GM13977 (cell line): ENCODE data around the gene CELF5.

Experiments
- DNase-seq: peaks from one replicate; pipeline ENCODE4 v3.0.0; 2012; ENCODE audit warnings: low spot score
- in situ Hi-C: fragments of 300-500 bp; cut with MboI; formaldehyde crosslinking; loops from one replicate; pipeline ENCODE4 v1.12.0; 2022; ENCODE audit warnings: low sequenced_read_pairs, low pct_unique_long_range_greater_than_20kb, mixed read lengths, inconsistent platforms; ENCODE audit not compliant: unreplicated experiment
- TF ChIP-seq, protein P1 (sequence below): IDR thresholded peaks from 2 replicates; pipeline ENCODE4 v1.5.1; 2012; ENCODE audit warnings: mild to moderate bottlenecking, control low read depth; ENCODE audit not compliant: insufficient read depth; ENCODE audit errors: extremely low read depth, missing control alignments

The CELF5 gene

GRCh38 chr19:3254520-3254919 lies 30.1 kb downstream of the CELF5 start:
- TF ChIP-seq, protein P1, sequence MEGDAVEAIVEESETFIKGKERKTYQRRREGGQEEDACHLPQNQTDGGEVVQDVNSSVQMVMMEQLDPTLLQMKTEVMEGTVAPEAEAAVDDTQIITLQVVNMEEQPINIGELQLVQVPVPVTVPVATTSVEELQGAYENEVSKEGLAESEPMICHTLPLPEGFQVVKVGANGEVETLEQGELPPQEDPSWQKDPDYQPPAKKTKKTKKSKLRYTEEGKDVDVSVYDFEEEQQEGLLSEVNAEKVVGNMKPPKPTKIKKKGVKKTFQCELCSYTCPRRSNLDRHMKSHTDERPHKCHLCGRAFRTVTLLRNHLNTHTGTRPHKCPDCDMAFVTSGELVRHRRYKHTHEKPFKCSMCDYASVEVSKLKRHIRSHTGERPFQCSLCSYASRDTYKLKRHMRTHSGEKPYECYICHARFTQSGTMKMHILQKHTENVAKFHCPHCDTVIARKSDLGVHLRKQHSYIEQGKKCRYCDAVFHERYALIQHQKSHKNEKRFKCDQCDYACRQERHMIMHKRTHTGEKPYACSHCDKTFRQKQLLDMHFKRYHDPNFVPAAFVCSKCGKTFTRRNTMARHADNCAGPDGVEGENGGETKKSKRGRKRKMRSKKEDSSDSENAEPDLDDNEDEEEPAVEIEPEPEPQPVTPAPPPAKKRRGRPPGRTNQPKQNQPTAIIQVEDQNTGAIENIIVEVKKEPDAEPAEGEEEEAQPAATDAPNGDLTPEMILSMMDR = no peak
- DNase-seq = no peak
- in situ Hi-C loops = no loop called here

DNA sequence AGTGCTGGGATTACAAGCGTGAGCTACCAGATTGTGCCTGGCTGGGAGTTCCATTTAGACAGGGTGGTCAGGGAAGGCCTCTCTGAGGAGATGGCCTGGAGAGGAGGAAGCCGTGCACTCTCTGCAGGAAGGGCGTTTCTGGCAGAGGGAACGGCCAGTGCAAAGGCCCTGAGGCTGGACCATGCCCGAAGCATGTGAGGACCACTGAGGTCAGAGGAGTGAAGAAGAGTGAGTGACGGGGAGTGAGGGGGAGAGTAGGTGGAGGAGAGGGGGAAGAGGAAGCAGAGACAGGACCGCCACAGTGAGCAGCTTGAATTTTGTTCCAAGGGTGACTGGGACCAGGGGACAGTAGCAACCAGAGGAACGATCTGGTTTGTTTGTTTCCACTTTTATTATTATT lies 32.6 kb downstream of the CELF5 start:
- in situ Hi-C loops = no loop called here
- DNase-seq = no peak
- TF ChIP-seq, protein P1 = no peak

GRCh38 chr19:3262362-3262761 lies 37.9 kb downstream of the CELF5 start:
- no peak for DNase-seq
- in situ Hi-C loops = no loop called here
- TF ChIP-seq, protein P1 = no peak

- in situ Hi-C loops = no loop called here
- TF ChIP-seq, protein P1 = no peak
- DNase-seq = no peak
These were observed 39.4 kb downstream of the CELF5 start for GRCh38 chr19:3263866-3264265.

- no peak for DNase-seq
- TF ChIP-seq, protein P1 = no peak
- in situ Hi-C loops = no loop called here
These were observed 41.0 kb downstream of the CELF5 start for GRCh38 chr19:3265432-3265831.

DNA sequence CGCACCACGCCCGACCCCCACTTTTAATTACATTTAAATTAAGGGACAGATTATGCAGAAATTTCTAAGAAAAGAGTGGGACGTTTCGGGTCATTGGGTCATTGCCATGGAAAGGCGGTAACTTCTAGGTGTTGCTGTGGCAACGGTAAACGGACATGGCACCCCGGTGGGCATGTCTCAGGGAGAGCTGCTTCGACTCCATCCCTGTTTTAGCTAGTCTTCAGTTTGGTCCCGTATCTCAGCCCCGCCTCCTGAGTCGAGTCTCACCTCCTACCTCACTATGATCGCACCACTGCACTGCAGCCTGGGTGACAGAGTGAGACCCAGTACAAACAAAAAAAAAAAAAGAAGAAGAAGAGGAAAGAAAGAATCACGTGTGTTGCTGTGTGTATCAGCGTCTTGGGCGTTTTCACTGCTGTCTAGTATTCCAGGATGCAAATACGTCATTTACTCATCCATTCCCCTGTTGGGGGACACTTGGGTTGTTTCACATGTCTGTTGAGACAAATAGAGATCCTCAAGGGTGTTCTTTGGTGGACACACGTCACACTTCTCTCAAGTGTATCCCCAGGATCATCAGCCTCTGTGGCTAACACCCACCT lies 41.7 kb downstream of the CELF5 start:
- TF ChIP-seq, protein P1 = no peak
- DNase-seq = no peak
- in situ Hi-C loops = no loop called here
